Measurements from ENCODE around the gene MSI2.

The MSI2 gene

GRCh38 chr17:57631871-57632270 is 375.5 kb downstream of the MSI2 start:
- DNase-seq = no peak

GRCh38 chr17:57632294-57632693 is 376.0 kb downstream of the MSI2 start:
- no peak for DNase-seq

- no peak for DNase-seq
These were observed 376.9 kb downstream of the MSI2 start for GRCh38 chr17:57633236-57633635.

- DNase-seq = no peak
These were observed 378.6 kb downstream of the MSI2 start for GRCh38 chr17:57634713-57635465.

- DNase-seq = no peak
These were observed 380.0 kb downstream of the MSI2 start for GRCh38 chr17:57636274-57636673.

- no peak for DNase-seq
These were observed 380.8 kb downstream of the MSI2 start for GRCh38 chr17:57636985-57637665.

GRCh38 chr17:57637666-57638010 is 381.3 kb downstream of the MSI2 start:
- no peak for DNase-seq

GRCh38 chr17:57638284-57638683 is 382.0 kb downstream of the MSI2 start:
- DNase-seq = no peak

GRCh38 chr17:57639381-57639780 is 383.1 kb downstream of the MSI2 start:
- DNase-seq = no peak

GRCh38 chr17:57640079-57640478 is 383.8 kb downstream of the MSI2 start:
- no peak for DNase-seq

- no peak for DNase-seq
These were observed 385.4 kb downstream of the MSI2 start for GRCh38 chr17:57641761-57642160.

- no peak for DNase-seq
These were observed 386.7 kb downstream of the MSI2 start for GRCh38 chr17:57643062-57643461.

GRCh38 chr17:57644326-57644725 is 388.0 kb downstream of the MSI2 start:
- DNase-seq = no peak

- no peak for DNase-seq
These were observed 389.8 kb downstream of the MSI2 start for GRCh38 chr17:57645950-57646665.

- DNase-seq = no peak
These were observed 392.4 kb downstream of the MSI2 start for GRCh38 chr17:57648720-57649119.

- DNase-seq = no peak
These were observed 392.9 kb downstream of the MSI2 start for GRCh38 chr17:57649191-57649590.

- no peak for DNase-seq
These were observed 393.6 kb downstream of the MSI2 start for GRCh38 chr17:57649731-57650484.

GRCh38 chr17:57650548-57650947 is 394.2 kb downstream of the MSI2 start:
- no peak for DNase-seq

GRCh38 chr17:57651451-57651850 is 395.1 kb downstream of the MSI2 start:
- DNase-seq = no peak

GRCh38 chr17:57651996-57652395 is 395.7 kb downstream of the MSI2 start:
- DNase-seq = no peak

GRCh38 chr17:57652811-57653210 is 396.5 kb downstream of the MSI2 start:
- DNase-seq = no peak

GRCh38 chr17:57653279-57653678 is 397.0 kb downstream of the MSI2 start:
- DNase-seq = no peak

GRCh38 chr17:57654040-57654775 is 397.9 kb downstream of the MSI2 start:
- DNase-seq = no peak
